CD4-positive, alpha-beta T cell (primary cell): ENCODE data around the gene CLCN2. TPM values are rescaled to one million over a fixed set of nuclear protein-coding genes. Genes with fewer than 3 reads are reported as not detected.

Experiments used
- ATAC-seq: fragments of 200-7000 bp; cut with Tn5 transposase; one replicate; pipeline ENCODE4 v1.10.0; 2022; ENCODE audit warnings: mild to moderate bottlenecking; ENCODE audit not compliant: poor library complexity
- CTCF ChIA-PET: fragments of 350-600 bp; sonication (Branson Sonifier 250); formaldehyde crosslinking; loops from one replicate; lab custom pipeline; 2021; ENCODE audit warnings: antibody characterized with exemption, inconsistent platforms; lab: Charles Lee
- POLR2A ChIA-PET: fragments of 350-600 bp; sonication (Branson Sonifier 250); formaldehyde crosslinking; loops from one replicate; lab custom pipeline; 2021; ENCODE audit warnings: antibody characterized with exemption, inconsistent platforms; lab: Charles Lee
- DNase-seq, 14 experiments: peaks; one replicate each; pipeline ENCODE4 v3.0.0-alpha.2; 2013 to 2020; ENCODE audit warnings: mixed read lengths in 2 of 14
- H3K27ac ChIP-seq, 2 donors: one replicate each; pipeline versions ENCODE4 v1.5.1 to v1.7.0; 2013; ENCODE audit warnings: low read length in 2 of 2, low read depth in 1 of 2, mild to moderate bottlenecking in 1 of 2
- H3K27me3 ChIP-seq, 2 experiments: 1 replicate in 1 of 2; 2 replicates in 1 of 2; pipeline versions ENCODE4 v1.6.1 to v1.7.0; 2013; ENCODE audit warnings: low read length in 2 of 2, control low read depth in 1 of 2, mild to moderate bottlenecking in 1 of 2, moderate library complexity in 1 of 2; ENCODE audit not compliant: insufficient read depth in 2 of 2, control insufficient read depth in 1 of 2
- H3K36me3 ChIP-seq: one replicate; pipeline ENCODE4 v1.6.1; 2013; ENCODE audit warnings: low read length, control low read depth; ENCODE audit not compliant: insufficient read depth
- H3K4me1 ChIP-seq: one replicate; pipeline ENCODE4 v1.6.1; 2013; ENCODE audit warnings: low read length, control low read depth; ENCODE audit not compliant: insufficient read depth
- H3K4me3 ChIP-seq: one replicate; pipeline ENCODE4 v1.5.1; 2013; ENCODE audit warnings: mild to moderate bottlenecking, low read length, moderate library complexity
- H3K9me3 ChIP-seq, 2 experiments: 1 replicate in 1 of 2; 2 replicates in 1 of 2; pipeline versions ENCODE4 v1.6.1 to v1.7.0; 2013; ENCODE audit warnings: low read length in 2 of 2, mild to moderate bottlenecking in 2 of 2, control low read depth in 1 of 2, moderate library complexity in 1 of 2; ENCODE audit not compliant: control insufficient read depth in 1 of 2, insufficient read depth in 1 of 2
- H3K27ac Mint-ChIP-seq: one replicate; pipeline ENCODE4 v1.8.0; 2020; ENCODE audit warnings: mixed read lengths
- H3K27me3 Mint-ChIP-seq: one replicate; pipeline ENCODE4 v1.8.0; 2021; ENCODE audit warnings: mixed read lengths
- H3K36me3 Mint-ChIP-seq: one replicate; pipeline ENCODE4 v1.8.0; 2021; ENCODE audit warnings: low read depth, mixed read lengths
- H3K4me1 Mint-ChIP-seq: one replicate; pipeline ENCODE4 v1.8.0; 2021; ENCODE audit warnings: low read depth, mixed read lengths
- H3K4me3 Mint-ChIP-seq: one replicate; pipeline ENCODE4 v1.8.0; 2020; ENCODE audit warnings: mild to moderate bottlenecking, mixed read lengths
- H3K9me3 Mint-ChIP-seq: one replicate; pipeline ENCODE4 v1.8.0; 2020; ENCODE audit warnings: mixed read lengths
- CTCF ChIP-seq: fragments of 200-600 bp; IDR thresholded peaks from one replicate; pipeline ENCODE4 v1.8.0; 2022; ENCODE audit warnings: antibody characterized with exemption, mild to moderate bottlenecking
- intact Hi-C, 2 experiments: fragments of 100-400 bp; cut with DNase I in 1 of 2; cut with micrococcal nuclease in 1 of 2; formaldehyde crosslinking; loops; one replicate each; pipeline versions ENCODE4 v1.15.1 to v1.9.0; 2023 to 2025; cut with DNase I, micrococcal nuclease
- total RNA-seq, 174 experiments: library from RNA in 2 of 174; stranded (reverse) in 2 of 174; gene quantifications; one replicate each; pipeline ENCODE4 v1.2.3 and lab custom pipeline; 2021 to 2026

Gene CLCN2
- total RNA-seq, 2 experiments from 2014 or later, result 3.2 to 3.5 TPM

- Histone ChIP-seq H3K4me1 (no peaks in the 10 kb centered on the region), H3K27me3 (no peaks in the 10 kb centered on the region), H3K4me3 (no peak overlapping the region), H3K36me3 (peaks cover 59% of the 10 kb centered on the region), H3K27ac (no peak overlapping the region), H3K9me3 (no peaks in the 10 kb centered on the region)
- ATAC-seq (no peak), DNase-seq (no peak)
- Mint-ChIP-seq H3K27me3 (no peaks in the 10 kb centered on the region), H3K9me3 (no peaks in the 10 kb centered on the region), H3K4me3 (no peak overlapping the region), H3K36me3 (peaks cover 67% of the 10 kb centered on the region), H3K27ac (no peak overlapping the region), H3K4me1 (no peaks in the 10 kb centered on the region)
- POLR2A ChIA-PET, result no interaction called here
- intact Hi-C loops, result no loop called here
- TF ChIP-seq CTCF, result no peak
- CTCF ChIA-PET, result no interaction called here
Measured at GRCh38 chr3:184307915-184308314, 53.5 kb downstream of the CLCN2 start.

- no peak overlapping the region for H3K27ac Mint-ChIP-seq
Measured at GRCh38 chr3:184306341-184306972, 54.9 kb downstream of the CLCN2 start.

GRCh38 chr3:184305577-184305976 lies 55.8 kb downstream of the CLCN2 start:
- peaks cover 3% of the 10 kb centered on the region for H3K4me1 Mint-ChIP-seq
- Histone ChIP-seq H3K9me3 (no peaks in the 10 kb centered on the region), H3K27ac (no peak overlapping the region), H3K27me3 (no peaks in the 10 kb centered on the region), H3K4me3 (no peak overlapping the region), H3K4me1 (peaks cover 3% of the 10 kb centered on the region), H3K36me3 (peaks cover 81% of the 10 kb centered on the region)
- H3K27me3 Mint-ChIP-seq, result no peaks in the 10 kb centered on the region
- TF ChIP-seq CTCF, result no peak
- CTCF ChIA-PET, result interaction anchor here (0.6 to 1.5 kb wide), 2 partner anchors 15 to 83 kb away, joined by 3 to 4 read pairs; no protein-coding TSS in a partner anchor
- H3K4me3 Mint-ChIP-seq, result no peak overlapping the region
- POLR2A ChIA-PET, result no interaction called here
- no peaks in the 10 kb centered on the region for H3K9me3 Mint-ChIP-seq
- DNase-seq (peak in 3 of 14 experiments; percentile 10 to 22 (median 16)), ATAC-seq (peak; percentile 58)
- H3K36me3 Mint-ChIP-seq, result peaks cover 87% of the 10 kb centered on the region
- no peak overlapping the region for H3K27ac Mint-ChIP-seq
- intact Hi-C loops, result no loop called here

More at GRCh38 chr3:184306341-184306972, 54.9 kb downstream of the CLCN2 start:
- H3K4me3 Mint-ChIP-seq, result no peak overlapping the region
- Histone ChIP-seq H3K4me3 (no peak overlapping the region), H3K27me3 (no peaks in the 10 kb centered on the region), H3K27ac (no peak overlapping the region), H3K4me1 (no peaks in the 10 kb centered on the region), H3K9me3 (no peaks in the 10 kb centered on the region), H3K36me3 (peaks cover 73% of the 10 kb centered on the region)
- peaks cover 81% of the 10 kb centered on the region for H3K36me3 Mint-ChIP-seq
- CTCF ChIA-PET, result no interaction called here
- intact Hi-C loops, result no loop called here
- ATAC-seq, result no peak
- no peaks in the 10 kb centered on the region for H3K27me3 Mint-ChIP-seq
- no peak for TF ChIP-seq CTCF
- H3K4me1 Mint-ChIP-seq, result no peaks in the 10 kb centered on the region
- POLR2A ChIA-PET, result no interaction called here
- DNase-seq, result no peak
- H3K9me3 Mint-ChIP-seq, result no peaks in the 10 kb centered on the region
